Mammary epithelial cell (primary cell): ENCODE measurements around the gene WDR64.

Experiments used
- CTCF ChIP-seq, 2 donors: IDR thresholded peaks in 1 of 2; conservative IDR thresholded peaks in 1 of 2; 2 replicates each; pipeline ENCODE4 v1.5.1; 2011 to 2012; ENCODE audit warnings: inconsistent platforms in 2 of 2, low read length in 2 of 2, mild to moderate bottlenecking in 2 of 2, control low read depth in 1 of 2, low read depth in 1 of 2; ENCODE audit not compliant: insufficient read depth in 1 of 2; ENCODE audit errors: extremely low read depth in 1 of 2
- EZH2 ChIP-seq: IDR thresholded peaks from 2 replicates; pipeline ENCODE4 v1.6.1; 2012; ENCODE audit warnings: low read length, inconsistent platforms, borderline replicate concordance

GRCh38 chr1:241838897-241839296 lies 186.8 kb downstream of the WDR64 start:
- no peak for TF ChIP-seq EZH2
- TF ChIP-seq CTCF (conservative IDR thresholded peaks at IDR 0.05 in 1 of 2, IDR thresholded peaks at IDR 0.05 in 1 of 2; ENCODE audit: extremely low read depth in 1 of 2, insufficient read depth in 1 of 2, low read depth in 1 of 2, low read length in 2 of 2) = no peak
